ENCODE results near the gene DCHS1.

- TF ChIP-seq CTCF (IDR thresholded peaks at IDR 0.05; ENCODE audit: low read depth, low read length, missing input control) = no peak
- TF ChIP-seq REST (IDR thresholded peaks at IDR 0.05) = no peak
- no peak for TF ChIP-seq SP1 (IDR thresholded peaks at IDR 0.05)
- TF ChIP-seq RAD21 (IDR thresholded peaks at IDR 0.05) = no peak
- TF ChIP-seq TAF1 (conservative IDR thresholded peaks at IDR 0.05) = no peak
- no peak for TF ChIP-seq GABPA (IDR thresholded peaks at IDR 0.05 in 1 of 2, conservative IDR thresholded peaks at IDR 0.05 in 1 of 2)
- no peak for TF ChIP-seq JUND (IDR thresholded peaks at IDR 0.05)
- TF ChIP-seq MAX (IDR thresholded peaks at IDR 0.05) = no peak
- no peak for TF ChIP-seq ATF3 (IDR thresholded peaks at IDR 0.05)
Observed at GRCh38 chr11:6663794-6664469, 8.3 kb upstream of the DCHS1 start.
